HepG2 (cell line): ENCODE results near the gene C9. TPM values are rescaled to one million over a fixed set of nuclear protein-coding genes. Genes with fewer than 3 reads are reported as not detected.

ENCODE experiments used
- ATAC-seq: fragments of 200-7000 bp; cut with Tn5 transposase; 3 replicates; pipeline ENCODE4 v1.9.1; 2020; ENCODE audit warnings: mild to moderate bottlenecking, moderate library complexity
- BruUV-seq: library from RNA; stranded (reverse); fragments of 400-500 nt; replicated peaks from 2 replicates; lab custom pipeline; 2021; lab: Mats Ljungman, UMichigan
- CTCF ChIA-PET: fragments of 300-600 bp; formaldehyde crosslinking; extraction: SDS; loops from one replicate; lab custom pipeline; 2021; ENCODE audit warnings: low total read pairs, inconsistent platforms, low intra/inter-chr PET ratio; lab: Yijun Ruan, JAX
- POLR2A ChIA-PET: fragments of 350-600 bp; sonication (Branson Sonifier 250); formaldehyde crosslinking; loops from one replicate; lab custom pipeline; 2020; ENCODE audit warnings: antibody characterized with exemption, inconsistent platforms; lab: Yijun Ruan, JAX
- DNase-seq: peaks from one replicate; pipeline ENCODE4 v3.0.0-alpha.2; 2015; ENCODE audit warnings: low spot score
- FAIRE-seq: peaks from 3 replicates; lab custom pipeline; 2011; peaks lifted over from hg19 to GRCh38; lab: Jason Lieb, UNC
- H2AFZ ChIP-seq: one replicate; pipeline ENCODE4 v1.6.1; 2011; ENCODE audit warnings: low read length, inconsistent platforms
- H3K27ac ChIP-seq: fragments of 300-600 bp; 3 replicates; pipeline ENCODE4 v1.8.0; 2011; ENCODE audit warnings: mixed run types, mild to moderate bottlenecking, mixed read lengths, low read length, inconsistent platforms; ENCODE audit not compliant: insufficient read depth; ENCODE audit errors: extremely low read length
- H3K27me3 ChIP-seq, 2 experiments: fragments of 200-600 bp in 1 of 2; 2 replicates in 1 of 2; 3 replicates in 1 of 2; pipeline versions ENCODE4 v1.6.0 to v1.8.0; 2011; ENCODE audit warnings: low read length in 2 of 2, mild to moderate bottlenecking in 2 of 2, moderate library complexity in 2 of 2, inconsistent platforms in 1 of 2; ENCODE audit not compliant: insufficient read depth in 2 of 2, control insufficient read depth in 1 of 2
- H3K36me3 ChIP-seq, 2 experiments: fragments of 200-600 bp in 1 of 2; replicated peaks in 1 of 2; 2 replicates in 1 of 2; 3 replicates in 1 of 2; pipeline versions ENCODE4 v1.5.1 to v1.8.0; 2011; ENCODE audit warnings: low read length in 2 of 2, inconsistent platforms in 1 of 2; ENCODE audit not compliant: insufficient read depth in 2 of 2, control insufficient read depth in 1 of 2
- H3K4me1 ChIP-seq: 2 replicates; pipeline ENCODE4 v1.5.1; 2012; ENCODE audit warnings: low read length, inconsistent platforms; ENCODE audit not compliant: insufficient read depth
- H3K4me2 ChIP-seq: 2 replicates; pipeline ENCODE4 v1.6.0; 2011; ENCODE audit warnings: low read depth, low read length, inconsistent platforms
- H3K4me3 ChIP-seq, 3 experiments: fragments of 200-600 bp in 1 of 3; sonication (generic), shearing (Covaris generic) in 1 of 3; replicated peaks in 1 of 3; 2 replicates each; pipeline ENCODE4 v1.5.1; 2011 to 2016; ENCODE audit warnings: low read length in 3 of 3, inconsistent platforms in 2 of 3, low read depth in 2 of 3, mild to moderate bottlenecking in 2 of 3, control low read depth in 1 of 3, mixed read lengths in 1 of 3; ENCODE audit not compliant: insufficient read depth in 1 of 3
- H3K79me2 ChIP-seq: one replicate; pipeline ENCODE4 v1.6.1; 2011; ENCODE audit warnings: low read length, inconsistent platforms; ENCODE audit not compliant: insufficient read depth
- H3K9ac ChIP-seq: 2 replicates; pipeline ENCODE4 v1.6.0; 2011; ENCODE audit warnings: mild to moderate bottlenecking, low read depth, low read length, inconsistent platforms; ENCODE audit not compliant: insufficient read depth
- H3K9me3 ChIP-seq: 2 replicates; pipeline ENCODE4 v1.5.1; 2012; ENCODE audit warnings: mild to moderate bottlenecking, low read length
- H4K20me1 ChIP-seq: 2 replicates; pipeline ENCODE4 v1.6.0; 2011; ENCODE audit warnings: inconsistent platforms, mild to moderate bottlenecking, low read length, moderate library complexity; ENCODE audit not compliant: insufficient read depth
- CHCHD3 ChIP-seq: sonication (generic); formaldehyde crosslinking; IDR thresholded peaks from 2 replicates; pipeline ENCODE4 v1.8.0; 2022; ENCODE audit warnings: mild to moderate bottlenecking, missing genetic modification reagents, moderate library complexity
- HCFC1 ChIP-seq: fragments of 150-350 bp; IDR thresholded peaks from 2 replicates; pipeline ENCODE4 v1.6.1; 2014; ENCODE audit warnings: low read depth, low read length
- HDAC1 ChIP-seq: sonication (generic); formaldehyde crosslinking; IDR thresholded peaks from 2 replicates; pipeline ENCODE4 v1.5.1; 2020; ENCODE audit warnings: mild to moderate bottlenecking, missing genetic modification reagents
- PATZ1 ChIP-seq: sonication (generic); formaldehyde crosslinking; IDR thresholded peaks from 2 replicates; pipeline ENCODE4 v1.4.0; 2020; ENCODE audit warnings: missing genetic modification reagents
- PRPF4 ChIP-seq: fragments of 200-400 bp; formaldehyde crosslinking; IDR thresholded peaks from 2 replicates; pipeline ENCODE4 v1.6.1; 2016; ENCODE audit warnings: low read length, low read depth; ENCODE audit not compliant: poor library complexity, severe bottlenecking
- SAP130 ChIP-seq: IDR thresholded peaks from 2 replicates; pipeline ENCODE4 v1.6.1; 2016; ENCODE audit warnings: low read depth
- STAT6 ChIP-seq: sonication (generic); formaldehyde crosslinking; IDR thresholded peaks from 2 replicates; pipeline ENCODE4 v1.4.0; 2020; ENCODE audit warnings: missing genetic modification reagents, mild to moderate bottlenecking, borderline replicate concordance
- TBP ChIP-seq: sonication (generic); formaldehyde crosslinking; IDR thresholded peaks from 2 replicates; pipeline ENCODE4 v1.5.0; 2020; ENCODE audit warnings: missing genetic modification reagents
- ZNF224 ChIP-seq: sonication (generic); formaldehyde crosslinking; IDR thresholded peaks from 2 replicates; pipeline ENCODE4 v1.5.0; 2020; ENCODE audit warnings: mild to moderate bottlenecking, missing genetic modification reagents
- ZNF326 ChIP-seq: sonication (generic); formaldehyde crosslinking; IDR thresholded peaks from 2 replicates; pipeline ENCODE4 v1.4.0; 2020; ENCODE audit warnings: missing genetic modification reagents, borderline replicate concordance
- ZNF354B ChIP-seq: sonication (generic); formaldehyde crosslinking; IDR thresholded peaks from 2 replicates; pipeline ENCODE4 v1.8.0; 2022; ENCODE audit warnings: mild to moderate bottlenecking, missing genetic modification reagents
- ZNF446 ChIP-seq: sonication (generic); formaldehyde crosslinking; IDR thresholded peaks from 2 replicates; pipeline ENCODE4 v1.5.0; 2020; ENCODE audit warnings: mild to moderate bottlenecking, missing genetic modification reagents
- ZNF510 ChIP-seq: sonication (generic); formaldehyde crosslinking; IDR thresholded peaks from 2 replicates; pipeline ENCODE4 v1.4.0; 2020; ENCODE audit warnings: low read depth, mild to moderate bottlenecking, missing genetic modification reagents
- ZNF607 ChIP-seq: sonication (generic); formaldehyde crosslinking; IDR thresholded peaks from 2 replicates; pipeline ENCODE4 v1.5.1; 2020; ENCODE audit warnings: missing genetic modification reagents, mild to moderate bottlenecking, borderline replicate concordance
- ZNF644 ChIP-seq: IDR thresholded peaks from 2 replicates; pipeline ENCODE4 v1.6.1; 2016; ENCODE audit warnings: low read depth
- ZSCAN5A ChIP-seq: sonication (generic); formaldehyde crosslinking; IDR thresholded peaks from 2 replicates; pipeline ENCODE4 v1.8.0; 2022; ENCODE audit warnings: mild to moderate bottlenecking, missing genetic modification reagents, borderline replicate concordance
- WGBS: methylation state at CpG from one replicate; pipeline ENCODE4 v1.1.6; 2017; ENCODE audit warnings: low lambda C conversion rate; 5-methylcytosine and 5-hydroxymethylcytosine counted together
- in situ Hi-C: cut with HindIII; loops from 2 replicates; pipeline ENCODE4 v1.10.0; 2017; ENCODE audit warnings: low pct_unique_long_range_greater_than_20kb; ENCODE audit not compliant: extremely low pct_ligation_motif_present
- intact Hi-C: fragments of 100-400 bp; cut with micrococcal nuclease; formaldehyde crosslinking; loops from one replicate; pipeline ENCODE4 v1.10.0; 2022; ENCODE audit not compliant: unreplicated experiment
- polyA plus RNA-seq, 8 experiments: library from polyadenylated mRNA; depleted of rRNA in 3 of 8; stranded (reverse) in 7 of 8; unstranded in 1 of 8; fragments of >200 nt; fragmentation: Illumina TruSeq in 4 of 8; extraction: Trizol in 4 of 8; gene quantifications; 2 replicates each; pipeline versions ENCODE4 v1.2.1 to v1.2.3, GENCODE V29; 2011 to 2016; ENCODE audit warnings: low read depth in 4 of 8, missing spikeins in 1 of 8, mixed read lengths in 1 of 8; ENCODE audit not compliant: insufficient read depth in 1 of 8
- total RNA-seq, 5 experiments: library from RNA; depleted of rRNA; stranded (reverse); fragments of >200 nt; fragmentation: Illumina TruSeq; extraction: Trizol; gene quantifications; 2 replicates each; pipeline ENCODE4 v1.2.3, GENCODE V29; 2016; ENCODE audit warnings: low read depth in 1 of 5

The C9 gene
- total and polyA plus RNA-seq, 2 of the 13 experiments (the other 11 are each of a cell fraction or from before 2014, with no cell fraction given): not detected

- CTCF ChIA-PET: no interaction called here
- H3K36me3 ChIP-seq: no peaks in the 10 kb centered on the region
- H3K27me3 ChIP-seq: no peaks in the 10 kb centered on the region; a peak in 1 of 5 replicates
- no peak overlapping the region for H3K27ac ChIP-seq
- H3K4me2 ChIP-seq: no peak overlapping the region
- no peak overlapping the region for H3K9ac ChIP-seq
- TF ChIP-seq ZNF354B (CRISPR knock-in tag): no peak
- TF ChIP-seq ZNF607 (CRISPR knock-in tag): no peak
- TF ChIP-seq ZNF510 (CRISPR knock-in tag): no peak
- no peak for TF ChIP-seq PRPF4
- no peak for TF ChIP-seq STAT6 (CRISPR knock-in tag)
- no peak for TF ChIP-seq SAP130
- no peak for TF ChIP-seq ZSCAN5A
- TF ChIP-seq CHCHD3 (CRISPR knock-in tag): no peak
- TF ChIP-seq ZNF326 (CRISPR knock-in tag): no peak
- TF ChIP-seq ZNF224 (CRISPR knock-in tag): no peak
- TF ChIP-seq HCFC1: no peak
- no peak for TF ChIP-seq PATZ1 (CRISPR knock-in tag)
- TF ChIP-seq TBP (CRISPR knock-in tag): no peak
- TF ChIP-seq HDAC1 (CRISPR knock-in tag): no peak
- TF ChIP-seq ZNF446 (CRISPR knock-in tag): no peak
- TF ChIP-seq ZNF644 (CRISPR knock-in tag): no peak
- TF ChIP-seq, all 625 proteins: peak for 0
- 6% methylated on average over 1 of the region's 1 CpG for WGBS
- no TSS peak for BruUV-seq
- Histone ChIP-seq H2AFZ (no peak overlapping the region), H3K4me1 (no peaks in the 10 kb centered on the region), H4K20me1 (no peaks in the 10 kb centered on the region), H3K9me3 (no peaks in the 10 kb centered on the region), H3K79me2 (no peaks in the 10 kb centered on the region), H3K4me3 (no peak overlapping the region)
- DNase-seq (no peak), FAIRE-seq (no peak), ATAC-seq (no peak)
- intact Hi-C loops (no loop called here), in situ Hi-C loops (no loop called here)
- POLR2A ChIA-PET: no interaction called here
Measured at GRCh38 chr5:39314591-39314990, 49.7 kb downstream of the C9 start.
